SK-N-SH treated with all-trans-retinoic acid at 6 μM for 48 hours (cell line): ENCODE results near the gene ITM2C.

ENCODE experiments used
- ARNTL ChIP-seq: fragments of 450-650 bp; formaldehyde crosslinking; IDR thresholded peaks from 2 replicates; pipeline ENCODE4 v1.5.0; 2020; ENCODE audit warnings: low read depth, mild to moderate bottlenecking, moderate library complexity, borderline replicate concordance
- GLIS3 ChIP-seq: fragments of 250-450 bp; sonication (Bioruptor Pico); IDR thresholded peaks from 2 replicates; pipeline ENCODE4 v1.5.0; 2020; ENCODE audit warnings: mild to moderate bottlenecking, moderate library complexity
- PPARA ChIP-seq: fragments of 250-450 bp; sonication (Bioruptor Pico); IDR thresholded peaks from 2 replicates; pipeline ENCODE4 v1.5.0; 2020; ENCODE audit warnings: mild to moderate bottlenecking, borderline replicate concordance
- RARB ChIP-seq: fragments of 250-450 bp; sonication (Bioruptor Pico); IDR thresholded peaks from 2 replicates; pipeline ENCODE4 v1.8.0; 2021; ENCODE audit warnings: mild to moderate bottlenecking, moderate library complexity
- SNAI2 ChIP-seq: fragments of 250-450 bp; sonication (Bioruptor Pico); IDR thresholded peaks from 2 replicates; pipeline ENCODE4 v1.5.0; 2020; ENCODE audit warnings: mild to moderate bottlenecking, moderate library complexity
- TOX ChIP-seq: fragments of 250-450 bp; sonication (Bioruptor Pico); IDR thresholded peaks from 2 replicates; pipeline ENCODE4 v1.8.0; 2021; ENCODE audit warnings: mild to moderate bottlenecking, moderate library complexity, borderline replicate concordance
- ZFP30 ChIP-seq: fragments of 450-650 bp; formaldehyde crosslinking; IDR thresholded peaks from 2 replicates; pipeline ENCODE4 v1.5.0; 2022; ENCODE audit warnings: mild to moderate bottlenecking, moderate library complexity
- ZNF565 ChIP-seq: fragments of 450-650 bp; formaldehyde crosslinking; conservative IDR thresholded peaks from 2 replicates; pipeline ENCODE4 v1.5.0; 2020; ENCODE audit warnings: low read depth, mild to moderate bottlenecking, moderate library complexity
- ZNF70 ChIP-seq: fragments of 450-650 bp; formaldehyde crosslinking; IDR thresholded peaks from 2 replicates; pipeline ENCODE4 v1.5.0; 2020; ENCODE audit warnings: mild to moderate bottlenecking, moderate library complexity
- TF ChIP-seq, protein P1 (sequence below): fragments of 250-450 bp; sonication (Bioruptor Pico); IDR thresholded peaks from 2 replicates; pipeline ENCODE4 v1.5.0; 2020; ENCODE audit warnings: mild to moderate bottlenecking, moderate library complexity
- TF ChIP-seq, protein P2 (sequence below): fragments of 250-450 bp; sonication (Bioruptor Pico); IDR thresholded peaks from 2 replicates; pipeline ENCODE4 v1.5.1; 2020; ENCODE audit warnings: low read depth, mild to moderate bottlenecking, moderate library complexity
- TF ChIP-seq, protein P3 (sequence below): fragments of 250-450 bp; sonication (Bioruptor Pico); IDR thresholded peaks from 2 replicates; pipeline ENCODE4 v1.8.0; 2020; ENCODE audit warnings: mild to moderate bottlenecking, moderate library complexity, borderline replicate concordance
- TF ChIP-seq, protein P4 (sequence below): fragments of 250-450 bp; sonication (Bioruptor Pico); IDR thresholded peaks from 2 replicates; pipeline ENCODE4 v1.5.1; 2021; ENCODE audit warnings: mild to moderate bottlenecking, moderate library complexity
- TF ChIP-seq, protein P5 (sequence below): fragments of 250-450 bp; sonication (Bioruptor Pico); IDR thresholded peaks from 2 replicates; pipeline ENCODE4 v1.8.0; 2021; ENCODE audit warnings: low read depth, mild to moderate bottlenecking, moderate library complexity, borderline replicate concordance

- TF ChIP-seq SNAI2, result no peak
- TF ChIP-seq, protein P1, sequence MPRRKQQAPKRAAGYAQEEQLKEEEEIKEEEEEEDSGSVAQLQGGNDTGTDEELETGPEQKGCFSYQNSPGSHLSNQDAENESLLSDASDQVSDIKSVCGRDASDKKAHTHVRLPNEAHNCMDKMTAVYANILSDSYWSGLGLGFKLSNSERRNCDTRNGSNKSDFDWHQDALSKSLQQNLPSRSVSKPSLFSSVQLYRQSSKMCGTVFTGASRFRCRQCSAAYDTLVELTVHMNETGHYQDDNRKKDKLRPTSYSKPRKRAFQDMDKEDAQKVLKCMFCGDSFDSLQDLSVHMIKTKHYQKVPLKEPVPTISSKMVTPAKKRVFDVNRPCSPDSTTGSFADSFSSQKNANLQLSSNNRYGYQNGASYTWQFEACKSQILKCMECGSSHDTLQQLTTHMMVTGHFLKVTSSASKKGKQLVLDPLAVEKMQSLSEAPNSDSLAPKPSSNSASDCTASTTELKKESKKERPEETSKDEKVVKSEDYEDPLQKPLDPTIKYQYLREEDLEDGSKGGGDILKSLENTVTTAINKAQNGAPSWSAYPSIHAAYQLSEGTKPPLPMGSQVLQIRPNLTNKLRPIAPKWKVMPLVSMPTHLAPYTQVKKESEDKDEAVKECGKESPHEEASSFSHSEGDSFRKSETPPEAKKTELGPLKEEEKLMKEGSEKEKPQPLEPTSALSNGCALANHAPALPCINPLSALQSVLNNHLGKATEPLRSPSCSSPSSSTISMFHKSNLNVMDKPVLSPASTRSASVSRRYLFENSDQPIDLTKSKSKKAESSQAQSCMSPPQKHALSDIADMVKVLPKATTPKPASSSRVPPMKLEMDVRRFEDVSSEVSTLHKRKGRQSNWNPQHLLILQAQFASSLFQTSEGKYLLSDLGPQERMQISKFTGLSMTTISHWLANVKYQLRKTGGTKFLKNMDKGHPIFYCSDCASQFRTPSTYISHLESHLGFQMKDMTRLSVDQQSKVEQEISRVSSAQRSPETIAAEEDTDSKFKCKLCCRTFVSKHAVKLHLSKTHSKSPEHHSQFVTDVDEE, result no peak
- TF ChIP-seq, protein P2, sequence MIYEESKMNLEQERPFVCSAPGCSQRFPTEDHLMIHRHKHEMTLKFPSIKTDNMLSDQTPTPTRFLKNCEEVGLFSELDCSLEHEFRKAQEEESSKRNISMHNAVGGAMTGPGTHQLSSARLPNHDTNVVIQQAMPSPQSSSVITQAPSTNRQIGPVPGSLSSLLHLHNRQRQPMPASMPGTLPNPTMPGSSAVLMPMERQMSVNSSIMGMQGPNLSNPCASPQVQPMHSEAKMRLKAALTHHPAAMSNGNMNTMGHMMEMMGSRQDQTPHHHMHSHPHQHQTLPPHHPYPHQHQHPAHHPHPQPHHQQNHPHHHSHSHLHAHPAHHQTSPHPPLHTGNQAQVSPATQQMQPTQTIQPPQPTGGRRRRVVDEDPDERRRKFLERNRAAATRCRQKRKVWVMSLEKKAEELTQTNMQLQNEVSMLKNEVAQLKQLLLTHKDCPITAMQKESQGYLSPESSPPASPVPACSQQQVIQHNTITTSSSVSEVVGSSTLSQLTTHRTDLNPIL (CRISPR knock-in tag), result no peak
- TF ChIP-seq ZFP30 (CRISPR knock-in tag), result no peak
- TF ChIP-seq, protein P3, sequence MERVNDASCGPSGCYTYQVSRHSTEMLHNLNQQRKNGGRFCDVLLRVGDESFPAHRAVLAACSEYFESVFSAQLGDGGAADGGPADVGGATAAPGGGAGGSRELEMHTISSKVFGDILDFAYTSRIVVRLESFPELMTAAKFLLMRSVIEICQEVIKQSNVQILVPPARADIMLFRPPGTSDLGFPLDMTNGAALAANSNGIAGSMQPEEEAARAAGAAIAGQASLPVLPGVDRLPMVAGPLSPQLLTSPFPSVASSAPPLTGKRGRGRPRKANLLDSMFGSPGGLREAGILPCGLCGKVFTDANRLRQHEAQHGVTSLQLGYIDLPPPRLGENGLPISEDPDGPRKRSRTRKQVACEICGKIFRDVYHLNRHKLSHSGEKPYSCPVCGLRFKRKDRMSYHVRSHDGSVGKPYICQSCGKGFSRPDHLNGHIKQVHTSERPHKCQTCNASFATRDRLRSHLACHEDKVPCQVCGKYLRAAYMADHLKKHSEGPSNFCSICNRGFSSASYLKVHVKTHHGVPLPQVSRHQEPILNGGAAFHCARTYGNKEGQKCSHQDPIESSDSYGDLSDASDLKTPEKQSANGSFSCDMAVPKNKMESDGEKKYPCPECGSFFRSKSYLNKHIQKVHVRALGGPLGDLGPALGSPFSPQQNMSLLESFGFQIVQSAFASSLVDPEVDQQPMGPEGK, result no peak
- no peak for TF ChIP-seq RARB
- TF ChIP-seq TOX (CRISPR knock-in tag), result no peak
- TF ChIP-seq ZNF565, result no peak
- TF ChIP-seq GLIS3 (CRISPR knock-in tag), result no peak
- TF ChIP-seq, protein P4, sequence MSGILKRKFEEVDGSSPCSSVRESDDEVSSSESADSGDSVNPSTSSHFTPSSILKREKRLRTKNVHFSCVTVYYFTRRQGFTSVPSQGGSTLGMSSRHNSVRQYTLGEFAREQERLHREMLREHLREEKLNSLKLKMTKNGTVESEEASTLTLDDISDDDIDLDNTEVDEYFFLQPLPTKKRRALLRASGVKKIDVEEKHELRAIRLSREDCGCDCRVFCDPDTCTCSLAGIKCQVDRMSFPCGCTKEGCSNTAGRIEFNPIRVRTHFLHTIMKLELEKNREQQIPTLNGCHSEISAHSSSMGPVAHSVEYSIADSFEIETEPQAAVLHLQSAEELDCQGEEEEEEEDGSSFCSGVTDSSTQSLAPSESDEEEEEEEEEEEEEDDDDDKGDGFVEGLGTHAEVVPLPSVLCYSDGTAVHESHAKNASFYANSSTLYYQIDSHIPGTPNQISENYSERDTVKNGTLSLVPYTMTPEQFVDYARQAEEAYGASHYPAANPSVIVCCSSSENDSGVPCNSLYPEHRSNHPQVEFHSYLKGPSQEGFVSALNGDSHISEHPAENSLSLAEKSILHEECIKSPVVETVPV (CRISPR knock-in tag), result no peak
- TF ChIP-seq ZNF70 (CRISPR knock-in tag), result no peak
- TF ChIP-seq, protein P5, sequence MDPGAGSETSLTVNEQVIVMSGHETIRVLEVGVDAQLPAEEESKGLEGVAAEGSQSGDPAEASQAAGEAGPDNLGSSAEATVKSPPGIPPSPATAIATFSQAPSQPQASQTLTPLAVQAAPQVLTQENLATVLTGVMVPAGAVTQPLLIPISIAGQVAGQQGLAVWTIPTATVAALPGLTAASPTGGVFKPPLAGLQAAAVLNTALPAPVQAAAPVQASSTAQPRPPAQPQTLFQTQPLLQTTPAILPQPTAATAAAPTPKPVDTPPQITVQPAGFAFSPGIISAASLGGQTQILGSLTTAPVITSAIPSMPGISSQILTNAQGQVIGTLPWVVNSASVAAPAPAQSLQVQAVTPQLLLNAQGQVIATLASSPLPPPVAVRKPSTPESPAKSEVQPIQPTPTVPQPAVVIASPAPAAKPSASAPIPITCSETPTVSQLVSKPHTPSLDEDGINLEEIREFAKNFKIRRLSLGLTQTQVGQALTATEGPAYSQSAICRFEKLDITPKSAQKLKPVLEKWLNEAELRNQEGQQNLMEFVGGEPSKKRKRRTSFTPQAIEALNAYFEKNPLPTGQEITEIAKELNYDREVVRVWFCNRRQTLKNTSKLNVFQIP (CRISPR knock-in tag), result no peak
- TF ChIP-seq PPARA (CRISPR knock-in tag), result no peak
- TF ChIP-seq ARNTL (CRISPR knock-in tag), result no peak
Observed at GRCh38 chr2:230865766-230866755, 1.3 kb downstream of the ITM2C start.
